Right lobe of liver (tissue), 4 donors: Measurements from ENCODE around the gene MRPL28.

Experiments
- CTCF ChIP-seq, 4 donors: fragments of 200-600 bp in 3 of 4; fragments of 450-650 bp in 1 of 4; IDR thresholded peaks; one replicate each; pipeline versions ENCODE4 v1.5.1 to v1.8.0; 2016 to 2022; ENCODE audit warnings: antibody characterized with exemption in 4 of 4, mild to moderate bottlenecking in 2 of 4
- POLR2A ChIP-seq: fragments of 450-650 bp; IDR thresholded peaks from one replicate; pipeline ENCODE4 v1.6.1; 2017; ENCODE audit warnings: antibody characterized with exemption, mild to moderate bottlenecking
- donor health status: DM: no; HTN: no; CAD: no.
- donor health status: DM: no; HTN: no; CAD: no.
- donor health status: DM: no; HTN: yes; CAD: no.

- TF ChIP-seq CTCF (IDR thresholded peaks at IDR 0.05) (no peak), POLR2A (no peak)
Observed at GRCh38 chr16:321532-321931, 48.8 kb downstream of the MRPL28 start.
